MM.1S (cell line): ENCODE data around the gene DRG1.

Experiments
- CTCF ChIP-seq: fragments of 300-600 bp; sonication (generic); IDR thresholded peaks from 2 replicates; pipeline ENCODE4 v1.5.1; 2016; ENCODE audit warnings: antibody characterized with exemption, low read length, mixed read lengths
- EZH2 ChIP-seq: fragments of 300-600 bp; sonication (generic); optimal IDR thresholded peaks from 2 replicates; pipeline ENCODE3; 2017; ENCODE audit warnings: low read depth, mild to moderate bottlenecking, antibody characterized with exemption, low read length, mixed read lengths
- EZH2phosphoT487 ChIP-seq: fragments of 300-600 bp; sonication (generic); IDR thresholded peaks from 2 replicates; pipeline ENCODE4 v1.6.1; 2018; ENCODE audit warnings: antibody characterized with exemption, low read length

- TF ChIP-seq CTCF (no peak), EZH2 (no peak), EZH2phosphoT487 (no peak)
Measured at GRCh38 chr22:31354515-31354914, 44.9 kb upstream of the DRG1 start.
